ENCODE data around the gene CPZ.

Gene CPZ

GRCh38 chr4:8580321-8581093 is 12.1 kb upstream of the CPZ start, which contains the start of gene GPR78:
TSS of gene GPR78 (plus strand) at chr4:8580392. CDS start at chr4:8580983, 591 bp downstream.
- DNase-seq, result peak; percentile 80

GRCh38 chr4:8581094-8581861 is 11.3 kb upstream of the CPZ start:
- peak; percentile 21 for DNase-seq

GRCh38 chr4:8582016-8582415 is 10.5 kb upstream of the CPZ start:
- no peak for DNase-seq

- no peak for DNase-seq
These were observed 10.1 kb upstream of the CPZ start for GRCh38 chr4:8582436-8582835.

- DNase-seq, result no peak
These were observed 9.5 kb upstream of the CPZ start for GRCh38 chr4:8582941-8583654.

GRCh38 chr4:8583655-8584025 is 8.9 kb upstream of the CPZ start:
- DNase-seq, result no peak

GRCh38 chr4:8585186-8585585 is 7.4 kb upstream of the CPZ start:
- no peak for DNase-seq

GRCh38 chr4:8585721-8586212 is 6.8 kb upstream of the CPZ start:
- DNase-seq, result peak; percentile 47

- DNase-seq, result no peak
These were observed 6.3 kb upstream of the CPZ start for GRCh38 chr4:8586246-8586645.

- DNase-seq, result peak; percentile 28
These were observed 5.7 kb upstream of the CPZ start for GRCh38 chr4:8586671-8587468.

- DNase-seq, result no peak
These were observed 4.9 kb upstream of the CPZ start for GRCh38 chr4:8587469-8588195.

GRCh38 chr4:8588196-8588470 is 4.4 kb upstream of the CPZ start:
- DNase-seq, result no peak

- no peak for DNase-seq
These were observed 3.2 kb upstream of the CPZ start for GRCh38 chr4:8589336-8589735.

GRCh38 chr4:8589823-8590545 is 2.6 kb upstream of the CPZ start:
- DNase-seq, result peak; percentile 39

GRCh38 chr4:8590546-8590880 is 2.1 kb upstream of the CPZ start:
- peak; percentile 28 for DNase-seq

GRCh38 chr4:8591114-8591513 is 1.5 kb upstream of the CPZ start:
- DNase-seq, result no peak

GRCh38 chr4:8591626-8592365 is 769 bp upstream of the CPZ start:
- peak; percentile 26 for DNase-seq

GRCh38 chr4:8593264-8594096 is 915 bp downstream of the CPZ start:
- DNase-seq, result peak; percentile 52
